HCT116 (cell line): ENCODE data around the gene ETV4. TPM values are rescaled to one million over a fixed set of nuclear protein-coding genes. Genes with fewer than 3 reads are reported as not detected.

Experiments
- ATAC-seq: fragments of 200-7000 bp; cut with Tn5 transposase; 2 replicates; pipeline ENCODE4 v1.9.1; 2020; ENCODE audit warnings: mild to moderate bottlenecking, moderate library complexity
- BruUV-seq: library from RNA; stranded (reverse); fragments of 400-500 nt; replicated peaks from 2 replicates; lab custom pipeline; 2021; lab: Mats Ljungman, UMichigan
- CTCF ChIA-PET: fragments of 300-600 bp; sonication (Branson Sonifier 250); formaldehyde crosslinking; loops from one replicate; lab custom pipeline; 2021; ENCODE audit warnings: antibody characterized with exemption; lab: Charles Lee
- POLR2A ChIA-PET: fragments of 300-600, 350-600 bp; sonication (Branson Sonifier 250); formaldehyde crosslinking; loops from one replicate; lab custom pipeline; 2021; ENCODE audit warnings: antibody characterized with exemption; lab: Charles Lee
- RAD21 ChIA-PET, 2 experiments: fragments of 300-600 bp; sonication (Branson Sonifier 250); formaldehyde crosslinking; loops; one replicate each; lab custom pipeline; 2023; ENCODE audit warnings: low total read pairs in 2 of 2; ENCODE audit not compliant: uncharacterized antibody in 2 of 2, unreplicated experiment in 2 of 2, low non-redundant PET in 1 of 2; lab: Charles Lee
- DNase-seq: peaks from one replicate; pipeline ENCODE4 v3.0.0-alpha.2; 2010; ENCODE audit warnings: low read depth, low spot score
- H2AFZ ChIP-seq: fragments of 200-600 bp; shearing (Covaris generic), sonication (generic); 2 replicates; pipeline ENCODE4 v1.6.1; 2017; ENCODE audit warnings: low read depth, mixed run types, mixed read lengths, antibody characterized with exemption, low read length; ENCODE audit not compliant: poor library complexity, severe bottlenecking
- H3K27ac ChIP-seq: 2 replicates; pipeline ENCODE4 v1.5.1; 2012; ENCODE audit warnings: low read depth, low read length
- H3K27me3 ChIP-seq: fragments of 200-600 bp; sonication (generic); 2 replicates; pipeline ENCODE4 v1.6.1; 2016; ENCODE audit warnings: mixed run types, low read length, mixed read lengths; ENCODE audit not compliant: insufficient read depth
- H3K36me3 ChIP-seq, 2 experiments: fragments of 200-500 bp in 1 of 2; fragments of 200-600 bp in 1 of 2; sonication (Bioruptor generic) in 1 of 2; sonication (generic) in 1 of 2; 2 replicates each; pipeline versions ENCODE4 v1.5.1 to v1.6.1; 2014 to 2016; ENCODE audit warnings: low read length in 2 of 2, inconsistent platforms in 1 of 2, mixed read lengths in 1 of 2, mixed run types in 1 of 2; ENCODE audit not compliant: insufficient read depth in 2 of 2, control insufficient read depth in 1 of 2
- H3K4me1 ChIP-seq, 2 experiments: fragments of 200-600 bp in 1 of 2; sonication (generic) in 1 of 2; 2 replicates each; pipeline versions ENCODE4 v1.5.1 to v1.6.1; 2012 to 2017; ENCODE audit warnings: low read length in 2 of 2, inconsistent platforms in 1 of 2, mild to moderate bottlenecking in 1 of 2, mixed read lengths in 1 of 2, mixed run types in 1 of 2, moderate library complexity in 1 of 2; ENCODE audit not compliant: insufficient read depth in 2 of 2, control insufficient read depth in 1 of 2
- H3K4me2 ChIP-seq: fragments of 200-600 bp; sonication (generic); 2 replicates; pipeline ENCODE4 v1.6.1; 2017; ENCODE audit warnings: mixed run types, low read length, mixed read lengths
- H3K4me3 ChIP-seq, 2 experiments: fragments of 200-600 bp in 1 of 2; sonication (generic) in 1 of 2; replicated peaks in 1 of 2; 2 replicates each; pipeline ENCODE4 v1.5.1; 2011 to 2016; ENCODE audit warnings: low read length in 2 of 2, control low read depth in 1 of 2, low read depth in 1 of 2, mild to moderate bottlenecking in 1 of 2, mixed read lengths in 1 of 2, mixed run types in 1 of 2
- H3K79me2 ChIP-seq: fragments of 200-600 bp; sonication (generic); 2 replicates; pipeline ENCODE4 v1.6.1; 2017; ENCODE audit warnings: mild to moderate bottlenecking, mixed run types, low read length, moderate library complexity, mixed read lengths; ENCODE audit not compliant: insufficient read depth
- H3K9ac ChIP-seq: fragments of 200-600 bp; sonication (generic); 2 replicates; pipeline ENCODE4 v1.6.1; 2016; ENCODE audit warnings: low read length, mixed read lengths
- H3K9me2 ChIP-seq: fragments of 200-600 bp; sonication (generic), shearing (Covaris generic); 2 replicates; pipeline ENCODE4 v1.6.1; 2017; ENCODE audit warnings: mixed run types, mild to moderate bottlenecking, moderate library complexity; ENCODE audit not compliant: insufficient read depth
- H3K9me3 ChIP-seq, 2 experiments: fragments of 200-500 bp in 1 of 2; fragments of 200-600 bp in 1 of 2; sonication (Bioruptor generic) in 1 of 2; sonication (generic) in 1 of 2; 2 replicates each; pipeline ENCODE4 v1.6.1; 2014 to 2017; ENCODE audit warnings: low read length in 2 of 2, mixed read lengths in 2 of 2, inconsistent platforms in 1 of 2, low read depth in 1 of 2, mild to moderate bottlenecking in 1 of 2, mixed run types in 1 of 2, moderate library complexity in 1 of 2; ENCODE audit not compliant: control insufficient read depth in 1 of 2, insufficient read depth in 1 of 2
- H4K20me1 ChIP-seq: fragments of 200-600 bp; sonication (generic), shearing (Covaris generic); 2 replicates; pipeline ENCODE4 v1.6.1; 2017; ENCODE audit warnings: mixed run types, mild to moderate bottlenecking, moderate library complexity; ENCODE audit not compliant: insufficient read depth
- ATF3 ChIP-seq: IDR thresholded peaks from 2 replicates; pipeline ENCODE4 v1.6.1; 2012
- CBX3 ChIP-seq: IDR thresholded peaks from 2 replicates; pipeline ENCODE4 v1.6.1; 2012; ENCODE audit warnings: low read depth
- CEBPB ChIP-seq: IDR thresholded peaks from 2 replicates; pipeline ENCODE4 v1.6.1; 2012; ENCODE audit warnings: low read depth
- ELF1 ChIP-seq: IDR thresholded peaks from 2 replicates; pipeline ENCODE4 v1.6.1; 2012; ENCODE audit warnings: low read depth, borderline replicate concordance
- EZH2 ChIP-seq: fragments of 200-600 bp; sonication (generic); IDR thresholded peaks from 2 replicates; pipeline ENCODE4 v1.6.1; 2017; ENCODE audit warnings: antibody characterized with exemption, mixed run types
- FOSL1 ChIP-seq: IDR thresholded peaks from 2 replicates; pipeline ENCODE4 v1.6.1; 2012; ENCODE audit warnings: low read depth
- JUND ChIP-seq: IDR thresholded peaks from 2 replicates; pipeline ENCODE4 v1.6.1; 2012
- POLR2A ChIP-seq: IDR thresholded peaks from 2 replicates; pipeline ENCODE4 v1.7.0; 2011; ENCODE audit warnings: borderline replicate concordance; ENCODE audit not compliant: insufficient read depth, insufficient read length; ENCODE audit errors: extremely low read depth
- POLR2AphosphoS5 ChIP-seq: IDR thresholded peaks from 2 replicates; pipeline ENCODE4 v1.6.1; 2011; ENCODE audit warnings: mild to moderate bottlenecking, low read depth, low read length, moderate library complexity
- RAD21 ChIP-seq: IDR thresholded peaks from 2 replicates; pipeline ENCODE4 v1.6.1; 2012; ENCODE audit warnings: low read depth, mild to moderate bottlenecking
- SIN3A ChIP-seq: IDR thresholded peaks from 2 replicates; pipeline ENCODE4 v1.6.1; 2012; ENCODE audit warnings: low read depth
- SP1 ChIP-seq: IDR thresholded peaks from 2 replicates; pipeline ENCODE4 v1.6.1; 2012; ENCODE audit warnings: low read depth
- SRF ChIP-seq: IDR thresholded peaks from 2 replicates; pipeline ENCODE4 v1.6.1; 2012; ENCODE audit warnings: low read depth
- TCF7L2 ChIP-seq: IDR thresholded peaks from 2 replicates; pipeline ENCODE4 v1.7.0; 2011; ENCODE audit warnings: borderline replicate concordance, inconsistent platforms; ENCODE audit not compliant: insufficient read depth, insufficient read length; ENCODE audit errors: extremely low read depth
- YY1 ChIP-seq: IDR thresholded peaks from 2 replicates; pipeline ENCODE4 v1.6.1; 2011; ENCODE audit warnings: low read length, low read depth, moderate library complexity, mild to moderate bottlenecking; ENCODE audit not compliant: insufficient replicate concordance; ENCODE audit errors: extremely low read depth
- ZFX ChIP-seq: fragments of 450-650 bp; IDR thresholded peaks from 2 replicates; pipeline ENCODE4 v1.6.1; 2017
- ZNF274 ChIP-seq: fragments of 200-500 bp; sonication (Bioruptor generic); IDR thresholded peaks from 2 replicates; pipeline ENCODE4 v1.6.1; 2014; ENCODE audit warnings: mild to moderate bottlenecking, low read depth, low read length, inconsistent platforms
- intact Hi-C: fragments of 100-400 bp; cut with micrococcal nuclease; formaldehyde crosslinking; loops from 2 replicates; pipeline ENCODE4 v1.10.0; 2022
- total RNA-seq: library from RNA; stranded (reverse); gene quantifications from one replicate; pipeline ENCODE4 v1.2.1, GENCODE V29; 2021; ENCODE audit not compliant: unreplicated experiment
- TF ChIP-seq, protein P1 (sequence below), 3 experiments: fragments of 200-600 bp in 1 of 3; sonication (generic) in 1 of 3; IDR thresholded peaks in 2 of 3; conservative IDR thresholded peaks in 1 of 3; 2 replicates each; pipeline ENCODE4 v1.5.1; 2012 to 2017; ENCODE audit warnings: low read depth in 2 of 3, low read length in 2 of 3, antibody characterized with exemption in 1 of 3, borderline replicate concordance in 1 of 3, control low read depth in 1 of 3, mild to moderate bottlenecking in 1 of 3, mixed read lengths in 1 of 3, mixed run types in 1 of 3, moderate library complexity in 1 of 3; ENCODE audit not compliant: insufficient read depth in 1 of 3
- TF ChIP-seq, protein P2 (sequence below): IDR thresholded peaks from 2 replicates; pipeline ENCODE4 v1.6.1; 2012

The ETV4 gene
- total RNA-seq, 1 experiment from 2014 or later, result 51.5 TPM

- TF ChIP-seq, protein P1, sequence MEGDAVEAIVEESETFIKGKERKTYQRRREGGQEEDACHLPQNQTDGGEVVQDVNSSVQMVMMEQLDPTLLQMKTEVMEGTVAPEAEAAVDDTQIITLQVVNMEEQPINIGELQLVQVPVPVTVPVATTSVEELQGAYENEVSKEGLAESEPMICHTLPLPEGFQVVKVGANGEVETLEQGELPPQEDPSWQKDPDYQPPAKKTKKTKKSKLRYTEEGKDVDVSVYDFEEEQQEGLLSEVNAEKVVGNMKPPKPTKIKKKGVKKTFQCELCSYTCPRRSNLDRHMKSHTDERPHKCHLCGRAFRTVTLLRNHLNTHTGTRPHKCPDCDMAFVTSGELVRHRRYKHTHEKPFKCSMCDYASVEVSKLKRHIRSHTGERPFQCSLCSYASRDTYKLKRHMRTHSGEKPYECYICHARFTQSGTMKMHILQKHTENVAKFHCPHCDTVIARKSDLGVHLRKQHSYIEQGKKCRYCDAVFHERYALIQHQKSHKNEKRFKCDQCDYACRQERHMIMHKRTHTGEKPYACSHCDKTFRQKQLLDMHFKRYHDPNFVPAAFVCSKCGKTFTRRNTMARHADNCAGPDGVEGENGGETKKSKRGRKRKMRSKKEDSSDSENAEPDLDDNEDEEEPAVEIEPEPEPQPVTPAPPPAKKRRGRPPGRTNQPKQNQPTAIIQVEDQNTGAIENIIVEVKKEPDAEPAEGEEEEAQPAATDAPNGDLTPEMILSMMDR (IDR thresholded peaks at IDR 0.05 in 2 of 3, conservative IDR thresholded peaks at IDR 0.05 in 1 of 3; ENCODE audit: borderline replicate concordance in 1 of 3, insufficient read depth in 1 of 3, low read depth in 2 of 3, low read length in 2 of 3), result no peak
- TF ChIP-seq EZH2 (no peak), YY1 (no peak), FOSL1 (no peak), ZNF274 (no peak), CBX3 (no peak)
Observed at GRCh38 chr17:43543771-43544575, 2.2 kb downstream of the ETV4 start (continued).

GRCh38 chr17:43543300-43543699, 2.8 kb downstream of the ETV4 start:
- H3K4me1 ChIP-seq, result peaks cover 26 to 46% of the 10 kb centered on the region in 2 experiments
- H3K4me3 ChIP-seq, result no peak overlapping the region
- no peaks in the 10 kb centered on the region for H4K20me1 ChIP-seq
- no peaks in the 10 kb centered on the region for H3K27me3 ChIP-seq
- ChIA-PET POLR2A (interaction anchor here (0.8 kb wide), 1 partner anchor 13 kb away, joined by 3 read pairs; no protein-coding TSS in a partner anchor), CTCF (no interaction called here), RAD21 (no interaction called here)
- no peaks in the 10 kb centered on the region for H3K9me2 ChIP-seq
- no peaks in the 10 kb centered on the region for H3K9me3 ChIP-seq
- H3K36me3 ChIP-seq, result peaks cover 0 to 3% of the 10 kb centered on the region in 2 experiments; a peak in 1 of 4 replicates
- intact Hi-C loops, result no loop called here
- peaks cover 32% of the 10 kb centered on the region for H3K79me2 ChIP-seq
- no peak overlapping the region for H2AFZ ChIP-seq
- BruUV-seq, result no TSS peak
- no peak overlapping the region for H3K4me2 ChIP-seq
- H3K27ac ChIP-seq, result no peak overlapping the region
- ATAC-seq, result no peak
- H3K9ac ChIP-seq, result no peak overlapping the region
- no peak for DNase-seq
- TF ChIP-seq CEBPB (no peak), FOSL1 (no peak), SRF (no peak), JUND (no peak), SP1 (no peak), POLR2A (no peak), SIN3A (no peak), TCF7L2 (no peak), CBX3 (no peak), ATF3 (no peak), EZH2 (no peak), ELF1 (no peak), ZNF274 (no peak), YY1 (no peak), POLR2AphosphoS5 (no peak), RAD21 (no peak), ZFX (no peak)
- TF ChIP-seq, protein P1 (IDR thresholded peaks at IDR 0.05 in 2 of 3, conservative IDR thresholded peaks at IDR 0.05 in 1 of 3; ENCODE audit: borderline replicate concordance in 1 of 3, insufficient read depth in 1 of 3, low read depth in 2 of 3, low read length in 2 of 3), result no peak
- TF ChIP-seq, protein P2, sequence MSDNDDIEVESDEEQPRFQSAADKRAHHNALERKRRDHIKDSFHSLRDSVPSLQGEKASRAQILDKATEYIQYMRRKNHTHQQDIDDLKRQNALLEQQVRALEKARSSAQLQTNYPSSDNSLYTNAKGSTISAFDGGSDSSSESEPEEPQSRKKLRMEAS, result no peak
